GM12891 (cell line): ENCODE data around the gene OTOG.

Experiments used
- POLR2A ChIP-seq: IDR thresholded peaks from 2 replicates; pipeline ENCODE4 v1.6.1; 2011; ENCODE audit warnings: low read depth, low read length, control low read depth
- TAF1 ChIP-seq: IDR thresholded peaks from 2 replicates; pipeline ENCODE4 v1.6.1; 2011; ENCODE audit warnings: low read depth, low read length, control low read depth

- TF ChIP-seq POLR2A (no peak), TAF1 (no peak)
Measured at GRCh38 chr11:17572359-17572690, 25.3 kb downstream of the OTOG start.
